Measurements from ENCODE around the gene PRKD2.
A peak's percentile ranks its signal among the peaks of the same experiment; 100 is the strongest.

PRKD2 gene

GRCh38 chr19:46736531-46737297 lies 19.8 kb upstream of the PRKD2 start:
- H3K4me3 Mint-ChIP-seq = no peak overlapping the region
- H3K27me3 Mint-ChIP-seq = no peaks in the 10 kb centered on the region
- H3K9me3 Mint-ChIP-seq = no peaks in the 10 kb centered on the region
- DNase-seq (ENCODE audit: low spot score in 2 of 2) (no peak), ATAC-seq (replicated peaks; ENCODE audit: extremely low read depth, poor library complexity, severe bottlenecking) (no peak)
- peak overlapping the region; percentile 19 for H3K27ac Mint-ChIP-seq (ENCODE audit: low read depth)
- peaks cover 41% of the 10 kb centered on the region for H3K36me3 Mint-ChIP-seq (ENCODE audit: insufficient read depth)
- peaks cover 26% of the 10 kb centered on the region for H3K4me1 Mint-ChIP-seq

- no peak for ATAC-seq (replicated peaks; ENCODE audit: extremely low read depth, poor library complexity, severe bottlenecking)
- H3K4me1 Mint-ChIP-seq = peaks cover 19% of the 10 kb centered on the region
- H3K27ac Mint-ChIP-seq (ENCODE audit: low read depth) = no peak overlapping the region
- no peak overlapping the region for H3K4me3 Mint-ChIP-seq
- no peaks in the 10 kb centered on the region for H3K27me3 Mint-ChIP-seq
- no peak for DNase-seq (ENCODE audit: low spot score in 2 of 2)
- H3K9me3 Mint-ChIP-seq = no peaks in the 10 kb centered on the region
- peaks cover 47% of the 10 kb centered on the region for H3K36me3 Mint-ChIP-seq (ENCODE audit: insufficient read depth)
Measured at GRCh38 chr19:46733690-46734292, 16.9 kb upstream of the PRKD2 start.

GRCh38 chr19:46732966-46733689 lies 16.2 kb upstream of the PRKD2 start:
- no peaks in the 10 kb centered on the region for H3K9me3 Mint-ChIP-seq
- H3K27ac Mint-ChIP-seq (ENCODE audit: low read depth) = peak overlapping the region; percentile 62
- H3K36me3 Mint-ChIP-seq (ENCODE audit: insufficient read depth) = peaks cover 50% of the 10 kb centered on the region
- peaks cover 24% of the 10 kb centered on the region for H3K4me1 Mint-ChIP-seq
- no peak for DNase-seq (ENCODE audit: low spot score in 2 of 2)
- ATAC-seq (replicated peaks; ENCODE audit: extremely low read depth, poor library complexity, severe bottlenecking) = no peak
- H3K4me3 Mint-ChIP-seq = no peak overlapping the region
- no peaks in the 10 kb centered on the region for H3K27me3 Mint-ChIP-seq

GRCh38 chr19:46732172-46732938 lies 15.4 kb upstream of the PRKD2 start:
- Mint-ChIP-seq H3K4me3 (no peak overlapping the region), H3K27me3 (no peaks in the 10 kb centered on the region), H3K27ac (ENCODE audit: low read depth) (peak overlapping the region; percentile 62), H3K9me3 (no peaks in the 10 kb centered on the region), H3K36me3 (ENCODE audit: insufficient read depth) (peaks cover 50% of the 10 kb centered on the region), H3K4me1 (peaks cover 24% of the 10 kb centered on the region)
- no peak for DNase-seq (ENCODE audit: low spot score in 2 of 2)
- ATAC-seq (replicated peaks; ENCODE audit: extremely low read depth, poor library complexity, severe bottlenecking) = no peak

GRCh38 chr19:46731584-46731983 lies 14.7 kb upstream of the PRKD2 start:
- peaks cover 24% of the 10 kb centered on the region for H3K4me1 Mint-ChIP-seq
- H3K4me3 Mint-ChIP-seq = no peak overlapping the region
- DNase-seq (ENCODE audit: low spot score in 2 of 2) (no peak), ATAC-seq (replicated peaks; ENCODE audit: extremely low read depth, poor library complexity, severe bottlenecking) (no peak)
- no peaks in the 10 kb centered on the region for H3K27me3 Mint-ChIP-seq
- H3K9me3 Mint-ChIP-seq = no peaks in the 10 kb centered on the region
- H3K36me3 Mint-ChIP-seq (ENCODE audit: insufficient read depth) = peaks cover 47% of the 10 kb centered on the region
- peak overlapping the region; percentile 38 for H3K27ac Mint-ChIP-seq (ENCODE audit: low read depth)

GRCh38 chr19:46731007-46731501 lies 14.1 kb upstream of the PRKD2 start:
- Mint-ChIP-seq H3K27me3 (no peaks in the 10 kb centered on the region), H3K9me3 (no peaks in the 10 kb centered on the region), H3K36me3 (ENCODE audit: insufficient read depth) (peaks cover 47% of the 10 kb centered on the region), H3K4me1 (peaks cover 27% of the 10 kb centered on the region), H3K27ac (ENCODE audit: low read depth) (peak overlapping the region; percentile 38), H3K4me3 (no peak overlapping the region)
- no peak for ATAC-seq (replicated peaks; ENCODE audit: extremely low read depth, poor library complexity, severe bottlenecking)
- DNase-seq (ENCODE audit: low spot score in 2 of 2) = no peak

GRCh38 chr19:46730595-46730994 lies 13.7 kb upstream of the PRKD2 start:
- peaks cover 46% of the 10 kb centered on the region for H3K36me3 Mint-ChIP-seq (ENCODE audit: insufficient read depth)
- H3K27me3 Mint-ChIP-seq = no peaks in the 10 kb centered on the region
- no peak for ATAC-seq (replicated peaks; ENCODE audit: extremely low read depth, poor library complexity, severe bottlenecking)
- H3K4me1 Mint-ChIP-seq = peaks cover 30% of the 10 kb centered on the region
- no peaks in the 10 kb centered on the region for H3K9me3 Mint-ChIP-seq
- no peak overlapping the region for H3K4me3 Mint-ChIP-seq
- H3K27ac Mint-ChIP-seq (ENCODE audit: low read depth) = peak overlapping the region; percentile 38
- no peak for DNase-seq (ENCODE audit: low spot score in 2 of 2)

GRCh38 chr19:46730187-46730586 lies 13.3 kb upstream of the PRKD2 start:
- Mint-ChIP-seq H3K4me1 (peaks cover 30% of the 10 kb centered on the region), H3K9me3 (no peaks in the 10 kb centered on the region), H3K4me3 (no peak overlapping the region), H3K27ac (ENCODE audit: low read depth) (no peak overlapping the region), H3K36me3 (ENCODE audit: insufficient read depth) (peaks cover 43% of the 10 kb centered on the region), H3K27me3 (no peaks in the 10 kb centered on the region)
- DNase-seq (ENCODE audit: low spot score in 2 of 2) (no peak), ATAC-seq (replicated peaks; ENCODE audit: extremely low read depth, poor library complexity, severe bottlenecking) (no peak)

GRCh38 chr19:46729696-46730095 lies 12.8 kb upstream of the PRKD2 start:
- H3K9me3 Mint-ChIP-seq = no peaks in the 10 kb centered on the region
- no peaks in the 10 kb centered on the region for H3K27me3 Mint-ChIP-seq
- peaks cover 42% of the 10 kb centered on the region for H3K36me3 Mint-ChIP-seq (ENCODE audit: insufficient read depth)
- no peak overlapping the region for H3K27ac Mint-ChIP-seq (ENCODE audit: low read depth)
- H3K4me3 Mint-ChIP-seq = no peak overlapping the region
- peaks cover 30% of the 10 kb centered on the region for H3K4me1 Mint-ChIP-seq
- ATAC-seq (replicated peaks; ENCODE audit: extremely low read depth, poor library complexity, severe bottlenecking) (no peak), DNase-seq (ENCODE audit: low spot score in 2 of 2) (no peak)

- H3K27me3 Mint-ChIP-seq = no peaks in the 10 kb centered on the region
- no peak overlapping the region for H3K27ac Mint-ChIP-seq (ENCODE audit: low read depth)
- H3K9me3 Mint-ChIP-seq = no peaks in the 10 kb centered on the region
- peaks cover 43% of the 10 kb centered on the region for H3K36me3 Mint-ChIP-seq (ENCODE audit: insufficient read depth)
- H3K4me3 Mint-ChIP-seq = no peak overlapping the region
- peaks cover 30% of the 10 kb centered on the region for H3K4me1 Mint-ChIP-seq
- peak; percentile 71 to 81 for DNase-seq (ENCODE audit: low spot score in 2 of 2)
- ATAC-seq (replicated peaks; ENCODE audit: extremely low read depth, poor library complexity, severe bottlenecking) = peak; percentile 89
Measured at GRCh38 chr19:46728693-46729339, 11.9 kb upstream of the PRKD2 start.

- peaks cover 30% of the 10 kb centered on the region for H3K4me1 Mint-ChIP-seq
Measured at GRCh38 chr19:46728208-46728607, 11.3 kb upstream of the PRKD2 start.

GRCh38 chr19:46727757-46728156 lies 10.8 kb upstream of the PRKD2 start:
- Mint-ChIP-seq H3K36me3 (ENCODE audit: insufficient read depth) (peaks cover 40% of the 10 kb centered on the region), H3K9me3 (no peaks in the 10 kb centered on the region), H3K4me1 (peaks cover 30% of the 10 kb centered on the region), H3K27ac (ENCODE audit: low read depth) (no peak overlapping the region), H3K4me3 (no peak overlapping the region), H3K27me3 (no peaks in the 10 kb centered on the region)
- DNase-seq (ENCODE audit: low spot score in 2 of 2) (no peak), ATAC-seq (replicated peaks; ENCODE audit: extremely low read depth, poor library complexity, severe bottlenecking) (no peak)

More at GRCh38 chr19:46728208-46728607, 11.3 kb upstream of the PRKD2 start:
- no peak overlapping the region for H3K27ac Mint-ChIP-seq (ENCODE audit: low read depth)
- no peaks in the 10 kb centered on the region for H3K9me3 Mint-ChIP-seq
- no peak for DNase-seq (ENCODE audit: low spot score in 2 of 2)
- ATAC-seq (replicated peaks; ENCODE audit: extremely low read depth, poor library complexity, severe bottlenecking) = no peak
- H3K4me3 Mint-ChIP-seq = no peak overlapping the region
- H3K27me3 Mint-ChIP-seq = no peaks in the 10 kb centered on the region
- H3K36me3 Mint-ChIP-seq (ENCODE audit: insufficient read depth) = peaks cover 39% of the 10 kb centered on the region
